Measurements from ENCODE around the gene BACH2. TPM values are rescaled to one million over a fixed set of nuclear protein-coding genes. Genes with fewer than 3 reads are reported as not detected.

BACH2 gene
- polyA plus RNA-seq, 1 donor (not counting 4 experiments of a cell fraction or from before 2014, with no cell fraction given), result 0.50 TPM

DNA sequence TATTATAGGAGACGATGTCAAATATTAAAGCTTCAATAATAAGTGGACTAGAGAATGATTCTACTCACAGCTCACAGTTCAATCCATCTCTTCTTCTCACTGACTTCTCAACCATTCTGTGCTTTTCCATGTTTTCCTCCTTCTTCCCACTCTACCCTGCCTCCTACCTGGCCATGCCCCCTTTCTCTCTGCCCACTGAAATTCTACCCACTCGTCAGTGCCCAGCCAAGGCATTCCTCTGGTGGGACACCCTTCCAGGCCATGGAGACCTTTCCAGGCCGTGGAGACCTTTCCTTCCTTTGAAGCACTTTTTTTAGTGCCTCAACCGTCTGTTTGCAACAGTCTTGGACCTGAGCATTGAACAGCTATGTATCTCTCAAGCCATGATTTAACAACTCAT, 18.5 kb downstream of the BACH2 start:
- no peaks in the 10 kb centered on the region for H3K9me1 ChIP-seq (ENCODE audit: control insufficient read depth, extremely low read depth, insufficient read depth, low read length)
- dilution Hi-C loops (cut with MboI; ENCODE audit: extremely low pct_ligation_motif_present, low sequenced_read_pairs), result no loop called here
- DNase-seq (ENCODE audit: low read depth, low spot score), result no peak
- H3K9me3 ChIP-seq (ENCODE audit: control insufficient read depth, low read depth, low read length), result no peaks in the 10 kb centered on the region
- TF ChIP-seq EZH2 (IDR thresholded peaks at IDR 0.05; ENCODE audit: low read length) (no peak), CTCF (optimal IDR thresholded peaks at IDR 0.05 in 1 of 3, IDR thresholded peaks at IDR 0.05 in 1 of 3, conservative IDR thresholded peaks at IDR 0.05 in 1 of 3; ENCODE audit: extremely low read depth in 1 of 3, insufficient read depth in 2 of 3, low read length in 3 of 3) (no peak)
- H3K27me3 ChIP-seq (ENCODE audit: control insufficient read depth, extremely low read depth, insufficient read depth, low read length), result no peaks in the 10 kb centered on the region
- H2AFZ ChIP-seq (ENCODE audit: control insufficient read depth, low read length), result no peak overlapping the region
- H3K4me1 ChIP-seq (ENCODE audit: control insufficient read depth, extremely low read depth, insufficient read depth, low read length), result no peaks in the 10 kb centered on the region
- no peaks in the 10 kb centered on the region for H3K79me2 ChIP-seq (ENCODE audit: control insufficient read depth, insufficient read depth, low read length)
- no peaks in the 10 kb centered on the region for H3K36me3 ChIP-seq (ENCODE audit: control insufficient read depth in 2 of 2, extremely low read depth in 1 of 2, insufficient read depth in 2 of 2, low read length in 2 of 2)
- H3K4me3 ChIP-seq (ENCODE audit: control insufficient read depth in 2 of 3, extremely low read depth in 1 of 3, insufficient read depth in 2 of 3, low read depth in 1 of 3, low read length in 3 of 3), result no peak overlapping the region
- no peak for FAIRE-seq
- no peak overlapping the region for H3K9ac ChIP-seq (ENCODE audit: control insufficient read depth, extremely low read depth, insufficient read depth, low read length)
- H4K20me1 ChIP-seq (ENCODE audit: control insufficient read depth, extremely low read depth, insufficient read depth, low read length), result no peaks in the 10 kb centered on the region
- no peak overlapping the region for H3K4me2 ChIP-seq (ENCODE audit: control insufficient read depth, extremely low read depth, insufficient read depth, low read depth, low read length)
- no peak overlapping the region for H3K27ac ChIP-seq (ENCODE audit: control insufficient read depth, insufficient read depth, low read length)

GRCh38 chr6:90277302-90278011, 19.2 kb downstream of the BACH2 start:
- H4K20me1 ChIP-seq (ENCODE audit: control insufficient read depth, extremely low read depth, insufficient read depth, low read length), result no peaks in the 10 kb centered on the region
- H3K9me1 ChIP-seq (ENCODE audit: control insufficient read depth, extremely low read depth, insufficient read depth, low read length), result no peaks in the 10 kb centered on the region
- H3K79me2 ChIP-seq (ENCODE audit: control insufficient read depth, insufficient read depth, low read length), result no peaks in the 10 kb centered on the region
- H3K27me3 ChIP-seq (ENCODE audit: control insufficient read depth, extremely low read depth, insufficient read depth, low read length), result no peaks in the 10 kb centered on the region
- H3K9ac ChIP-seq (ENCODE audit: control insufficient read depth, extremely low read depth, insufficient read depth, low read length), result no peak overlapping the region
- no peak overlapping the region for H3K27ac ChIP-seq (ENCODE audit: control insufficient read depth, insufficient read depth, low read length)
- no peak for DNase-seq (ENCODE audit: low read depth, low spot score)
- no peak overlapping the region for H2AFZ ChIP-seq (ENCODE audit: control insufficient read depth, low read length)
- H3K4me1 ChIP-seq (ENCODE audit: control insufficient read depth, extremely low read depth, insufficient read depth, low read length), result no peaks in the 10 kb centered on the region
- H3K36me3 ChIP-seq (ENCODE audit: control insufficient read depth in 2 of 2, extremely low read depth in 1 of 2, insufficient read depth in 2 of 2, low read length in 2 of 2), result no peaks in the 10 kb centered on the region
- dilution Hi-C loops (cut with MboI; ENCODE audit: extremely low pct_ligation_motif_present, low sequenced_read_pairs), result no loop called here
- TF ChIP-seq CTCF (optimal IDR thresholded peaks at IDR 0.05 in 1 of 3, IDR thresholded peaks at IDR 0.05 in 1 of 3, conservative IDR thresholded peaks at IDR 0.05 in 1 of 3; ENCODE audit: extremely low read depth in 1 of 3, insufficient read depth in 2 of 3, low read length in 3 of 3) (no peak), EZH2 (IDR thresholded peaks at IDR 0.05; ENCODE audit: low read length) (no peak)
- no peak overlapping the region for H3K4me3 ChIP-seq (ENCODE audit: control insufficient read depth in 2 of 3, extremely low read depth in 1 of 3, insufficient read depth in 2 of 3, low read depth in 1 of 3, low read length in 3 of 3)
- FAIRE-seq, result no peak
- H3K4me2 ChIP-seq (ENCODE audit: control insufficient read depth, extremely low read depth, insufficient read depth, low read depth, low read length), result no peak overlapping the region
- no peaks in the 10 kb centered on the region for H3K9me3 ChIP-seq (ENCODE audit: control insufficient read depth, low read depth, low read length)

Measured in keratinocyte (primary cell).